HepG2 (cell line): ENCODE data around the gene KAZALD1. TPM values are rescaled to one million over a fixed set of nuclear protein-coding genes. Genes with fewer than 3 reads are reported as not detected.
A peak's percentile ranks its signal among the peaks of the same experiment; 100 is the strongest.

Experiments
- CTCF ChIP-seq: sonication (generic); formaldehyde crosslinking; IDR thresholded peaks from 2 replicates; pipeline ENCODE4 v1.5.0; 2020; ENCODE audit warnings: mild to moderate bottlenecking, missing genetic modification reagents, moderate library complexity
- ELF1 ChIP-seq: sonication (generic); formaldehyde crosslinking; IDR thresholded peaks from 2 replicates; pipeline ENCODE4 v1.4.0; 2020; ENCODE audit warnings: missing genetic modification reagents
- FOXJ3 ChIP-seq: sonication (generic); formaldehyde crosslinking; IDR thresholded peaks from 2 replicates; pipeline ENCODE4 v1.4.0; 2020; ENCODE audit warnings: missing genetic modification reagents, mild to moderate bottlenecking, borderline replicate concordance
- IRF1 ChIP-seq: sonication (generic); formaldehyde crosslinking; IDR thresholded peaks from 2 replicates; pipeline ENCODE4 v1.4.0; 2020; ENCODE audit warnings: low read depth, mild to moderate bottlenecking, missing genetic modification reagents
- KDM5B ChIP-seq: sonication (generic); formaldehyde crosslinking; IDR thresholded peaks from 2 replicates; pipeline ENCODE4 v1.4.0; 2020; ENCODE audit warnings: missing genetic modification reagents, mild to moderate bottlenecking, borderline replicate concordance
- KDM6A ChIP-seq: IDR thresholded peaks from 2 replicates; pipeline ENCODE4 v1.6.1; 2016; ENCODE audit warnings: low read depth
- NFKBIZ ChIP-seq: IDR thresholded peaks from 2 replicates; pipeline ENCODE4 v1.6.1; 2018; ENCODE audit warnings: missing genetic modification reagents, missing compliant biosample characterization
- SMAD1 ChIP-seq: sonication (generic); formaldehyde crosslinking; IDR thresholded peaks from 2 replicates; pipeline ENCODE4 v1.4.0; 2020; ENCODE audit warnings: missing genetic modification reagents, low read depth, mild to moderate bottlenecking, borderline replicate concordance
- STAG1 ChIP-seq: sonication (generic); formaldehyde crosslinking; IDR thresholded peaks from 2 replicates; pipeline ENCODE4 v1.4.0; 2020; ENCODE audit warnings: missing genetic modification reagents
- TFAP4 ChIP-seq: sonication (generic); IDR thresholded peaks from 2 replicates; pipeline ENCODE4 v1.6.1; 2016; ENCODE audit warnings: low read depth, borderline replicate concordance
- THRA ChIP-seq: sonication (generic); formaldehyde crosslinking; IDR thresholded peaks from 2 replicates; pipeline ENCODE4 v1.4.0; 2020; ENCODE audit warnings: missing genetic modification reagents, borderline replicate concordance
- ZFP36L2 ChIP-seq: sonication (generic); formaldehyde crosslinking; IDR thresholded peaks from 2 replicates; pipeline ENCODE4 v1.4.0; 2020; ENCODE audit warnings: missing genetic modification reagents
- ZNF121 ChIP-seq: sonication (generic); formaldehyde crosslinking; IDR thresholded peaks from 2 replicates; pipeline ENCODE4 v1.5.0; 2020; ENCODE audit warnings: mild to moderate bottlenecking, missing genetic modification reagents
- ZNF275 ChIP-seq: sonication (generic); formaldehyde crosslinking; IDR thresholded peaks from 2 replicates; pipeline ENCODE4 v1.8.0; 2022; ENCODE audit warnings: missing genetic modification reagents, mild to moderate bottlenecking, inconsistent platforms, borderline replicate concordance
- ZNF567 ChIP-seq: sonication (generic); formaldehyde crosslinking; IDR thresholded peaks from 2 replicates; pipeline ENCODE4 v1.8.1; 2023; ENCODE audit warnings: mild to moderate bottlenecking, missing genetic modification reagents, borderline replicate concordance
- ZNF574 ChIP-seq: sonication (generic); formaldehyde crosslinking; IDR thresholded peaks from 2 replicates; pipeline ENCODE4 v1.4.0; 2020; ENCODE audit warnings: missing genetic modification reagents
- ZNF616 ChIP-seq: sonication (generic); formaldehyde crosslinking; IDR thresholded peaks from 2 replicates; pipeline ENCODE4 v1.5.0; 2020; ENCODE audit warnings: low read depth, mild to moderate bottlenecking, missing genetic modification reagents
- ZNF619 ChIP-seq: sonication (generic); formaldehyde crosslinking; IDR thresholded peaks from 2 replicates; pipeline ENCODE4 v1.4.0; 2020; ENCODE audit warnings: mild to moderate bottlenecking, missing genetic modification reagents
- ZNF777 ChIP-seq: sonication (generic); formaldehyde crosslinking; IDR thresholded peaks from 2 replicates; pipeline ENCODE4 v1.4.0; 2020; ENCODE audit warnings: missing genetic modification reagents
- polyA plus RNA-seq, 8 experiments: library from polyadenylated mRNA; depleted of rRNA in 3 of 8; stranded (reverse) in 7 of 8; unstranded in 1 of 8; fragments of >200 nt; fragmentation: Illumina TruSeq in 4 of 8; extraction: Trizol in 4 of 8; gene quantifications; 2 replicates each; pipeline versions ENCODE4 v1.2.1 to v1.2.3, GENCODE V29; 2011 to 2016; ENCODE audit warnings: low read depth in 4 of 8, missing spikeins in 1 of 8, mixed read lengths in 1 of 8; ENCODE audit not compliant: insufficient read depth in 1 of 8
- total RNA-seq, 5 experiments: library from RNA; depleted of rRNA; stranded (reverse); fragments of >200 nt; fragmentation: Illumina TruSeq; extraction: Trizol; gene quantifications; 2 replicates each; pipeline ENCODE4 v1.2.3, GENCODE V29; 2016; ENCODE audit warnings: low read depth in 1 of 5

KAZALD1 gene
- total and polyA plus RNA-seq, 2 of the 13 experiments (the other 11 are each of a cell fraction or from before 2014, with no cell fraction given) = 16.7 to 27.7 TPM

- TF ChIP-seq TFAP4 = peak; percentile 66; the same call in 1 of the 2 replicates
- TF ChIP-seq FOXJ3 (CRISPR knock-in tag) = no peak
- peak; percentile 94; the same call in 1 of the 2 replicates for TF ChIP-seq ZNF567 (CRISPR knock-in tag)
- no peak for TF ChIP-seq ZFP36L2 (CRISPR knock-in tag)
- TF ChIP-seq IRF1 (CRISPR knock-in tag) = no peak
- peak; percentile 100 for TF ChIP-seq CTCF
- TF ChIP-seq ZNF616 (CRISPR knock-in tag) = no peak
- TF ChIP-seq STAG1 (CRISPR knock-in tag) = peak; percentile 84
- no peak for TF ChIP-seq ZNF121
- peak; percentile 58; the same call in 1 of the 2 replicates for TF ChIP-seq SMAD1 (CRISPR knock-in tag)
- TF ChIP-seq ZNF777 (CRISPR knock-in tag) = peak; percentile 98
- TF ChIP-seq KDM5B (CRISPR knock-in tag) = peak; percentile 84
- 0 out of 2 replicates have a peak, but pooled peaks have one; percentile 43 for TF ChIP-seq THRA (CRISPR knock-in tag)
- TF ChIP-seq KDM6A (CRISPR knock-in tag) = no peak
- 0 out of 2 replicates have a peak, but pooled peaks have one; percentile 43 for TF ChIP-seq ELF1
- peak; percentile 60; the same call in 1 of the 2 replicates for TF ChIP-seq ZNF574 (CRISPR knock-in tag)
- TF ChIP-seq ZNF619 = peak; percentile 82
- 0 out of 2 replicates have a peak, but pooled peaks have one; percentile 23 for TF ChIP-seq NFKBIZ
- TF ChIP-seq ZNF275 (CRISPR knock-in tag) = 0 out of 2 replicates have a peak, but pooled peaks have one; percentile 66
Measured at GRCh38 chr10:101018600-101019439, 43.0 kb upstream of the KAZALD1 start (continued).
